Pancreas (tissue), 10 donors: ENCODE results near the gene FBLN2. TPM values are rescaled to one million over a fixed set of nuclear protein-coding genes. Genes with fewer than 3 reads are reported as not detected.

Source experiments
- ATAC-seq, 4 donors: fragments of 200-7000 bp; cut with Tn5 transposase; one replicate each; pipeline versions ENCODE4 v1.8.0 to v1.9.1; 2020; ENCODE audit warnings: mild to moderate bottlenecking in 4 of 4, moderate library complexity in 4 of 4
- DNase-seq, 6 donors: peaks; one replicate each; pipeline ENCODE4 v3.0.0-alpha.2; 2020
- FAIRE-seq: peaks from 2 replicates; lab custom pipeline; 2012; peaks lifted over from hg19 to GRCh38; lab: Jason Lieb, UNC
- H3K27ac ChIP-seq, 4 donors: fragments of 200-600 bp; sonication (generic); 1 replicate in 3 of 4; 2 replicates in 1 of 4; pipeline versions ENCODE4 v1.5.0 to v1.8.0; 2020
- H3K27me3 ChIP-seq, 4 donors: fragments of 200-600 bp; one replicate each; pipeline ENCODE4 v1.8.0; 2021
- H3K36me3 ChIP-seq, 3 donors: fragments of 200-600 bp; sonication (generic) in 1 of 3; one replicate each; pipeline versions ENCODE4 v1.5.0 to v1.8.0; 2020 to 2021
- H3K4me1 ChIP-seq, 3 donors: fragments of 200-600 bp; one replicate each; pipeline ENCODE4 v1.8.0; 2021
- H3K4me3 ChIP-seq, 4 donors: fragments of 200-600 bp; sonication (generic) in 2 of 4; one replicate each; pipeline versions ENCODE4 v1.5.0 to v1.8.0; 2020 to 2021
- H3K9me3 ChIP-seq, 4 donors: fragments of 200-600 bp; one replicate each; pipeline ENCODE4 v1.8.0; 2021
- CTCF ChIP-seq, 4 donors: fragments of 200-600 bp; sonication (generic) in 3 of 4; IDR thresholded peaks; one replicate each; pipeline versions ENCODE4 v1.5.0 to v1.8.0; 2021; ENCODE audit warnings: antibody characterized with exemption in 4 of 4
- WGBS, 2 donors: extraction: QIAGEN DNeasy Blood & Tissue Kit; methylation state at CpG; one replicate each; pipeline ENCODE4 v1.1.7; 2013; 5-methylcytosine and 5-hydroxymethylcytosine counted together
- intact Hi-C, 3 donors: fragments of 100-400 bp; cut with DNase I; formaldehyde crosslinking; loops; one replicate each; pipeline versions ENCODE4 v1.11.1 to v1.14.2; 2022
- polyA plus RNA-seq, 2 donors: library from polyadenylated mRNA; stranded (reverse); fragments of 200-250 nt; gene quantifications; one replicate each; pipeline ENCODE4 v1.2.3, GENCODE V29; 2013
- total RNA-seq, 6 donors: library from RNA; stranded (reverse); fragmentation: NEBNext Ultra II Directional in 4 of 6; extraction: Animal tissue kit (Norgen Biotek cat#: 25700) in 4 of 6; gene quantifications; one replicate each; pipeline versions ENCODE4 v1.2.1 to v1.2.4, GENCODE V29; 2021 to 2023
- donor health status: healthy with polysubstance abuse.
- donor health status: DM: no; HTN: no; CAD: no; lungs with moderate emphysema.
- donor health status: DM: no; HTN: no; CAD: no.
- donor health status: control.
- donor health status: control.
- donor health status: Bipolar disorder and iron deficiency.
- donor health status: DM: yes; HTN: yes; CAD: no.
- donor health status: DM: no; HTN: no; CAD: no.
- donor health status: DM: no; HTN: no; CAD: no.
- donor health status: DM: yes; HTN: yes; CAD: no.

The FBLN2 gene
- total and polyA plus RNA-seq, 8 donors: 2.4 to 21.8 (median 4.2) TPM

GRCh38 chr3:13676356-13677017 lies 127.6 kb downstream of the FBLN2 start:
- ATAC-seq: no peak
- Histone ChIP-seq H3K36me3 (no peaks in the 10 kb centered on the region), H3K9me3 (no peaks in the 10 kb centered on the region), H3K27ac (no peak overlapping the region), H3K4me3 (no peak overlapping the region), H3K4me1 (no peaks in the 10 kb centered on the region), H3K27me3 (peaks cover 0 to 8% (median 0%) of the 10 kb centered on the region in 4 donors)
- intact Hi-C loops: no loop called here
- no peak for FAIRE-seq
- 41 to 49% methylated on average over 9 of the region's 9 CpGs for WGBS, 2 donors
- no peak for DNase-seq
- TF ChIP-seq CTCF (IDR thresholded peaks at IDR 0.05): no peak

- H3K27ac ChIP-seq: no peak overlapping the region
- DNase-seq: no peak
- H3K9me3 ChIP-seq: no peaks in the 10 kb centered on the region
- intact Hi-C loops: no loop called here
- H3K4me1 ChIP-seq: no peaks in the 10 kb centered on the region
- no peak for FAIRE-seq
- TF ChIP-seq CTCF (IDR thresholded peaks at IDR 0.05): no peak
- no peak overlapping the region for H3K4me3 ChIP-seq
- peaks cover 0 to 8% (median 0%) of the 10 kb centered on the region in 4 donors for H3K27me3 ChIP-seq
- 79 to 86% methylated on average over 4 of the region's 4 CpGs for WGBS, 2 donors
- H3K36me3 ChIP-seq: no peaks in the 10 kb centered on the region
- no peak for ATAC-seq
Measured at GRCh38 chr3:13677272-13677671, 128.3 kb downstream of the FBLN2 start.

- DNase-seq (no peak), ATAC-seq (no peak), FAIRE-seq (no peak)
- Histone ChIP-seq H3K4me1 (no peaks in the 10 kb centered on the region), H3K9me3 (no peaks in the 10 kb centered on the region), H3K4me3 (no peak overlapping the region), H3K36me3 (no peaks in the 10 kb centered on the region), H3K27ac (no peak overlapping the region), H3K27me3 (no peaks in the 10 kb centered on the region)
- no peak for TF ChIP-seq CTCF (IDR thresholded peaks at IDR 0.05)
- intact Hi-C loops: no loop called here
- 80 to 89% methylated on average over 17 of the region's 17 CpGs for WGBS, 2 donors
Measured at GRCh38 chr3:13681931-13682330, 133.0 kb downstream of the FBLN2 start.

- WGBS, 2 donors: 77 to 82% methylated on average over 13 to 16 of the region's 16 CpGs
- no peaks in the 10 kb centered on the region for H3K4me1 ChIP-seq
- no peaks in the 10 kb centered on the region for H3K27me3 ChIP-seq
- no peak for TF ChIP-seq CTCF (IDR thresholded peaks at IDR 0.05)
- FAIRE-seq (no peak), ATAC-seq (no peak), DNase-seq (no peak)
- intact Hi-C loops: no loop called here
- H3K4me3 ChIP-seq: no peak overlapping the region
- H3K9me3 ChIP-seq: no peaks in the 10 kb centered on the region
- H3K27ac ChIP-seq: no peak overlapping the region
- H3K36me3 ChIP-seq: no peaks in the 10 kb centered on the region
Measured at GRCh38 chr3:13682331-13683013, 133.5 kb downstream of the FBLN2 start.

- DNase-seq (no peak), ATAC-seq (no peak), FAIRE-seq (no peak)
- intact Hi-C loops: no loop called here
- H3K4me3 ChIP-seq: no peak overlapping the region
- H3K4me1 ChIP-seq: no peaks in the 10 kb centered on the region
- no peaks in the 10 kb centered on the region for H3K27me3 ChIP-seq
- 68 to 70% methylated on average over 4 of the region's 4 CpGs for WGBS, 2 donors
- no peaks in the 10 kb centered on the region for H3K9me3 ChIP-seq
- H3K36me3 ChIP-seq: no peaks in the 10 kb centered on the region
- H3K27ac ChIP-seq: no peak overlapping the region
- no peak for TF ChIP-seq CTCF (IDR thresholded peaks at IDR 0.05)
Measured at GRCh38 chr3:13683288-13683687, 134.4 kb downstream of the FBLN2 start.
